Stomach smooth muscle (tissue), 2 donors: ENCODE measurements around the gene PNPLA7.
"Not testable (repeated sequence)": the region's sequence is repeated elsewhere in the genome, so short reads cannot be mapped to it uniquely, and the experiment has no call there.

Source experiments
- H3K27ac ChIP-seq: one replicate; pipeline ENCODE4 v1.7.0; 2013; ENCODE audit warnings: mild to moderate bottlenecking, low read length, inconsistent platforms
- H3K27me3 ChIP-seq, 2 donors: one replicate each; pipeline ENCODE4 v1.7.0; 2013; ENCODE audit warnings: low read length in 2 of 2; ENCODE audit not compliant: insufficient read depth in 2 of 2, control insufficient read depth in 1 of 2
- H3K36me3 ChIP-seq, 2 donors: one replicate each; pipeline ENCODE4 v1.7.0; 2013; ENCODE audit warnings: low read length in 2 of 2; ENCODE audit not compliant: control insufficient read depth in 2 of 2, insufficient read depth in 2 of 2
- H3K4me1 ChIP-seq: one replicate; pipeline ENCODE4 v1.7.0; 2013; ENCODE audit warnings: low read length; ENCODE audit not compliant: control insufficient read depth, insufficient read depth
- H3K4me3 ChIP-seq, 2 donors: one replicate each; pipeline ENCODE4 v1.7.0; 2013; ENCODE audit warnings: low read length in 2 of 2
- H3K9ac ChIP-seq, 2 donors: one replicate each; pipeline ENCODE4 v1.7.0; 2013; ENCODE audit warnings: low read length in 2 of 2, mild to moderate bottlenecking in 1 of 2
- H3K9me3 ChIP-seq, 2 donors: one replicate each; pipeline ENCODE4 v1.7.0; 2013; ENCODE audit warnings: low read length in 2 of 2; ENCODE audit not compliant: control insufficient read depth in 2 of 2
- donor health status: healthy.
- donor health status: Pancreatic carcinoma.

Gene PNPLA7

GRCh38 chr9:137421838-137422603, 128.2 kb downstream of the PNPLA7 start:
- no peaks in the 10 kb centered on the region for H3K9me3 ChIP-seq
- H3K27ac ChIP-seq = no peak overlapping the region
- H3K4me3 ChIP-seq = peak overlapping the region; percentile 82
- H3K9ac ChIP-seq = peak overlapping the region; percentile 70 to 73
- H3K4me1 ChIP-seq = peaks cover 22% of the 10 kb centered on the region
- H3K27me3 ChIP-seq = no peaks in the 10 kb centered on the region
- no peaks in the 10 kb centered on the region for H3K36me3 ChIP-seq

GRCh38 chr9:137417161-137418021, 132.8 kb downstream of the PNPLA7 start:
- Histone ChIP-seq H3K9me3 (no peaks in the 10 kb centered on the region), H3K4me1 (peaks cover 10% of the 10 kb centered on the region), H3K27me3 (no peaks in the 10 kb centered on the region), H3K36me3 (no peaks in the 10 kb centered on the region), H3K27ac (no peak overlapping the region), H3K9ac (no peak overlapping the region), H3K4me3 (peak overlapping the region in 1 of 2 donors; percentile 54)

GRCh38 chr9:137416563-137417151, 133.5 kb downstream of the PNPLA7 start:
- Histone ChIP-seq H3K27ac (no peak overlapping the region), H3K9ac (no peak overlapping the region), H3K36me3 (no peaks in the 10 kb centered on the region), H3K4me3 (no peak overlapping the region), H3K4me1 (peaks cover 6% of the 10 kb centered on the region), H3K9me3 (no peaks in the 10 kb centered on the region), H3K27me3 (no peaks in the 10 kb centered on the region)

- Histone ChIP-seq H3K4me1 (peaks cover 3% of the 10 kb centered on the region), H3K27ac (no peak overlapping the region), H3K4me3 (no peak overlapping the region), H3K9ac (no peak overlapping the region), H3K27me3 (no peaks in the 10 kb centered on the region), H3K36me3 (no peaks in the 10 kb centered on the region), H3K9me3 (no peaks in the 10 kb centered on the region)
Measured at GRCh38 chr9:137416006-137416562, 134.1 kb downstream of the PNPLA7 start.

GRCh38 chr9:137415451-137415850, 134.8 kb downstream of the PNPLA7 start:
- no peaks in the 10 kb centered on the region for H3K27me3 ChIP-seq
- no peak overlapping the region for H3K27ac ChIP-seq
- no peaks in the 10 kb centered on the region for H3K36me3 ChIP-seq
- peaks cover 3% of the 10 kb centered on the region for H3K4me1 ChIP-seq
- no peak overlapping the region for H3K4me3 ChIP-seq
- H3K9ac ChIP-seq = no peak overlapping the region
- no peaks in the 10 kb centered on the region for H3K9me3 ChIP-seq

- Histone ChIP-seq H3K27me3 (no peaks in the 10 kb centered on the region), H3K9me3 (no peaks in the 10 kb centered on the region), H3K27ac (no peak overlapping the region), H3K9ac (no peak overlapping the region), H3K4me3 (no peak overlapping the region), H3K36me3 (no peaks in the 10 kb centered on the region), H3K4me1 (peaks cover 4% of the 10 kb centered on the region)
Measured at GRCh38 chr9:137412431-137412830, 137.8 kb downstream of the PNPLA7 start.

GRCh38 chr9:137411645-137412380, 138.4 kb downstream of the PNPLA7 start:
- Histone ChIP-seq H3K9me3 (no peaks in the 10 kb centered on the region), H3K4me3 (no peak overlapping the region), H3K27ac (no peak overlapping the region), H3K4me1 (peaks cover 10% of the 10 kb centered on the region), H3K36me3 (no peaks in the 10 kb centered on the region), H3K27me3 (no peaks in the 10 kb centered on the region), H3K9ac (no peak overlapping the region)

GRCh38 chr9:137411260-137411644, 138.9 kb downstream of the PNPLA7 start:
- Histone ChIP-seq H3K27me3 (peaks cover 0 to 1% of the 10 kb centered on the region in 2 donors), H3K36me3 (no peaks in the 10 kb centered on the region), H3K4me3 (no peak overlapping the region), H3K4me1 (peaks cover 14% of the 10 kb centered on the region), H3K9ac (no peak overlapping the region), H3K9me3 (no peaks in the 10 kb centered on the region), H3K27ac (no peak overlapping the region)

GRCh38 chr9:137410891-137411249, 139.3 kb downstream of the PNPLA7 start:
- Histone ChIP-seq H3K9ac (no peak overlapping the region), H3K27ac (no peak overlapping the region), H3K9me3 (no peaks in the 10 kb centered on the region), H3K27me3 (peaks cover 0 to 2% of the 10 kb centered on the region in 2 donors), H3K4me3 (no peak overlapping the region), H3K4me1 (peaks cover 15% of the 10 kb centered on the region), H3K36me3 (no peaks in the 10 kb centered on the region)

GRCh38 chr9:137410236-137410890, 139.8 kb downstream of the PNPLA7 start:
- peaks cover 15% of the 10 kb centered on the region for H3K4me1 ChIP-seq
- H3K27me3 ChIP-seq, H3K9ac ChIP-seq, H3K27ac ChIP-seq, H3K4me3 ChIP-seq, H3K9me3 ChIP-seq, H3K36me3 ChIP-seq: not testable (repeated sequence)
